ENCODE results near the gene RHBDL1.

The RHBDL1 gene

DNA sequence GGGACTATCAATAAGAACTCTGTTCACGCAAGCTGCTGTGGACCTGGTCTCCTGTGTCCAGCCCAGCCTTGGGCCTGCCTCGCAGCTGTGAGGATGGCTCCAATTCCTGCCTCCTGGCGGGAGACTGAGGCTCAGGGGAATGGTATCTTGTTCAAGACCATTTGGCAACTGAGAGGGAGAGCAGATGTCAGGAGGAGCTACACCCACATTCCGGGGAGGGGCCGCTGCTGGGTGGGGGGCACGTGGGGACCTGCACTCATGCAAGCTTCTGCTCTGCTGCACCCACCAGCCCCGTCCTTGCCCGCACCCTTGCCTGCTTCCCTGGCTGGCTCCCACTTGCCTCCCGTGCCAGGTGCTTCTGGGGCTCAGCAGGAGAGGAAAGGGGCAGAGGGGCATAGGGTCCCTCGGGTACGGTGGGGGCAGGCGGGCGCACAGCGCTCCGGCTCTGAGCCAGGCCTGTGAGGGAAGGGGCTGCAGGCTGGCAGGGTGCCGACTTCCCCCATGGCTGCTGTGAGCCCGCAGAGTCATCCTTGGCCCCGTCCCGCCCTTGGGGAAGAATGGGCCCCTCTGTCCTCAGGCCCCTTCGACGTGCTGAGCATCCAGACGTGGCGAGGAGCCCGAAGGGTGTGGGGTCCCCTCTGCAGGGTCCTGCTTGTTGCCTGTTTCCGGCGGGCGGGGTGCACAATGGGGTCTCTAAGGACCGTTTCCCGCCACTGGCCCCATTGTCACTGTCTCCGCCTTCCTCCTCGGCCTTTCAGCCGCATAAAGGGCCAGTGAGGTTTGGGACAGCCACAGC lies 42.2 kb downstream of the RHBDL1 start:
- H3K27ac ChIP-seq: peak overlapping the region; percentile 98
- TF ChIP-seq ZFX (IDR thresholded peaks at IDR 0.05; ENCODE audit: borderline replicate concordance): no peak
- TF ChIP-seq, protein P1, sequence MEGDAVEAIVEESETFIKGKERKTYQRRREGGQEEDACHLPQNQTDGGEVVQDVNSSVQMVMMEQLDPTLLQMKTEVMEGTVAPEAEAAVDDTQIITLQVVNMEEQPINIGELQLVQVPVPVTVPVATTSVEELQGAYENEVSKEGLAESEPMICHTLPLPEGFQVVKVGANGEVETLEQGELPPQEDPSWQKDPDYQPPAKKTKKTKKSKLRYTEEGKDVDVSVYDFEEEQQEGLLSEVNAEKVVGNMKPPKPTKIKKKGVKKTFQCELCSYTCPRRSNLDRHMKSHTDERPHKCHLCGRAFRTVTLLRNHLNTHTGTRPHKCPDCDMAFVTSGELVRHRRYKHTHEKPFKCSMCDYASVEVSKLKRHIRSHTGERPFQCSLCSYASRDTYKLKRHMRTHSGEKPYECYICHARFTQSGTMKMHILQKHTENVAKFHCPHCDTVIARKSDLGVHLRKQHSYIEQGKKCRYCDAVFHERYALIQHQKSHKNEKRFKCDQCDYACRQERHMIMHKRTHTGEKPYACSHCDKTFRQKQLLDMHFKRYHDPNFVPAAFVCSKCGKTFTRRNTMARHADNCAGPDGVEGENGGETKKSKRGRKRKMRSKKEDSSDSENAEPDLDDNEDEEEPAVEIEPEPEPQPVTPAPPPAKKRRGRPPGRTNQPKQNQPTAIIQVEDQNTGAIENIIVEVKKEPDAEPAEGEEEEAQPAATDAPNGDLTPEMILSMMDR (IDR thresholded peaks at IDR 0.05): no peak

- peak overlapping the region; percentile 98 for H3K27ac ChIP-seq
- TF ChIP-seq ZFX (IDR thresholded peaks at IDR 0.05; ENCODE audit: borderline replicate concordance): no peak
- TF ChIP-seq, protein P1 (IDR thresholded peaks at IDR 0.05): no peak
Observed at GRCh38 chr16:718389-718788, 42.9 kb downstream of the RHBDL1 start.

DNA sequence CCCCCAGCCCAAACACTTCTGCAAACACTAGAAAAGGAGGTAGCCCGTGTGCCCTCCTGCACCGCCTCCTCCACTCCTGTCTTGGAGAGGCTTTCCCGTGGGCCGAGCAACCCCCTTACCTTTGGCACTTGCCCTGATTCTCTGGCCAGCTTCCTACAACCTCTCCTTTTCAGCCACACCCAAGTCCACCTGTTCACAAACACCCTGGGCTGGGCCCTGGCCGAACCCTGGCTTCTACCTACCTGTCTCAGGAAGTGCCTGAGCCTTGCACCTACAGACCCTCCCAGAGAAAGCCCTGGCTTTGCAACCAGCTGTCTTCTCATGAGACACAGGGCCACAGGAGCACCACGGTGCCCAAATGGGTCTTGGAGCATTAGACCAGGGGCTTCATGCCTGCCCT lies 43.5 kb downstream of the RHBDL1 start:
- H3K27ac ChIP-seq: peak overlapping the region; percentile 98
- TF ChIP-seq ZFX (IDR thresholded peaks at IDR 0.05; ENCODE audit: borderline replicate concordance): no peak
- TF ChIP-seq, protein P1 (IDR thresholded peaks at IDR 0.05): no peak

- peak overlapping the region; percentile 98 for H3K27ac ChIP-seq
- TF ChIP-seq, protein P1 (IDR thresholded peaks at IDR 0.05): peak; percentile 38; the same call in 1 of the 2 replicates
- TF ChIP-seq ZFX (IDR thresholded peaks at IDR 0.05; ENCODE audit: borderline replicate concordance): no peak
Observed at GRCh38 chr16:719815-720446, 44.5 kb downstream of the RHBDL1 start.

DNA sequence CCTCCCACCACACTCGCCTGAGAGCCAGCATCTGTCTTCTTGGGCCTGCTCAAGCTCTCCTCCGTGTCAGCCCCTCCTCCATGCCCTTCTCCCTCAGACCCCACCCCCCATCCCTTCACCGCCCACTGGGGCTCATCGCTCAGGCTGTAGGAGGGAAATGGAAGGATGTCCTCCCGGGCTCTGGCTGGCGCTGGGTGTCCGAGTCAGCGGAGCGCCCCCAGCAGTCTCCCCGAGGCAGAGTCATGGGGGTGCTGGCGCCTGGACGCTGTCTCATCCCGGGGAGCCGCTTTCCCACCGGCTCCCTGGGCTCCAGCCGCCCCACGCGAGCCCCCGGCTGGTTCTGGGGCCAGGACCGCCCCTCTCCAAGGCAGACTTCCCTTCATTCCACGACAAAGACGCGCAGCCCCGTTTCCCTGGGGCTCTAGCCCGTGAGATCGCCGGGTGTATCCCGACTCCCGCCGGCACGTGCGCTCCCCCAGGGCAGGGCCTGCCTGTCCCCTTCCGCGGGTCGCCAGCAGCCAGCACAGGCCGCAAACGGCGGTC lies 45.0 kb downstream of the RHBDL1 start:
- peak overlapping the region; percentile 98 for H3K27ac ChIP-seq
- TF ChIP-seq, protein P1 (IDR thresholded peaks at IDR 0.05): no peak
- no peak for TF ChIP-seq ZFX (IDR thresholded peaks at IDR 0.05; ENCODE audit: borderline replicate concordance)

- TF ChIP-seq ZFX (IDR thresholded peaks at IDR 0.05; ENCODE audit: borderline replicate concordance): no peak
- TF ChIP-seq, protein P1 (IDR thresholded peaks at IDR 0.05): peak; percentile 6; the same call in 1 of the 2 replicates
- H3K27ac ChIP-seq: peak within 1 kb of the TSS; percentile 98
Observed at GRCh38 chr16:720990-721764, 45.7 kb downstream of the RHBDL1 start, which contains the start of gene ANTKMT. ANTKMT (plus strand) TSS chr16:721146; CDS start chr16:721275, 129 bp downstream.

All from 22Rv1 (cell line).